GM19463 (cell line): ENCODE measurements around the gene PSORS1C2.
"Not testable (repeated sequence)": the region's sequence is repeated elsewhere in the genome, so short reads cannot be mapped to it uniquely, and the experiment has no call there.

Experiments
- ATAC-seq: cut with Tn5 transposase; IDR thresholded peaks from one replicate; pipeline ENCODE4 v1.9.1; 2021; ENCODE audit warnings: mild to moderate bottlenecking, moderate library complexity; ENCODE audit not compliant: unreplicated experiment

The PSORS1C2 gene

GRCh38 chr6:31138982-31139381 is at the start of gene PSORS1C2:
PSORS1C2 (minus strand) TSS chr6:31139066; CDS start chr6:31139026, 40 bp downstream.
- ATAC-seq = no peak

GRCh38 chr6:31187780-31188194 is 48.9 kb upstream of the PSORS1C2 start:
- no peak for ATAC-seq

- no peak for ATAC-seq
Observed at GRCh38 chr6:31186052-31186734, 47.3 kb upstream of the PSORS1C2 start.

GRCh38 chr6:31185695-31186051 is 46.8 kb upstream of the PSORS1C2 start:
- ATAC-seq = not testable (repeated sequence)

GRCh38 chr6:31183859-31184258 is 45.0 kb upstream of the PSORS1C2 start:
- ATAC-seq = not testable (repeated sequence)

- ATAC-seq = not testable (repeated sequence)
Observed at GRCh38 chr6:31183287-31183686, 44.4 kb upstream of the PSORS1C2 start.

GRCh38 chr6:31180500-31180899 is 41.6 kb upstream of the PSORS1C2 start:
- no peak for ATAC-seq

GRCh38 chr6:31179896-31180295 is 41.0 kb upstream of the PSORS1C2 start:
- ATAC-seq = no peak

- no peak for ATAC-seq
Observed at GRCh38 chr6:31179042-31179386, 40.1 kb upstream of the PSORS1C2 start.

GRCh38 chr6:31178143-31179041 is 39.5 kb upstream of the PSORS1C2 start:
- ATAC-seq = no peak

- no peak for ATAC-seq
Observed at GRCh38 chr6:31175971-31176370, 37.1 kb upstream of the PSORS1C2 start.

GRCh38 chr6:31174378-31174777 is 35.5 kb upstream of the PSORS1C2 start:
- no peak for ATAC-seq

- ATAC-seq = no peak
Observed at GRCh38 chr6:31173406-31173805, 34.5 kb upstream of the PSORS1C2 start.

GRCh38 chr6:31172973-31173384 is 34.1 kb upstream of the PSORS1C2 start:
- no peak for ATAC-seq

GRCh38 chr6:31171931-31172905 is 33.4 kb upstream of the PSORS1C2 start:
- no peak for ATAC-seq

- no peak for ATAC-seq
Observed at GRCh38 chr6:31170987-31171671, 32.3 kb upstream of the PSORS1C2 start.

GRCh38 chr6:31170600-31170881 is 31.7 kb upstream of the PSORS1C2 start, which contains the start of gene POU5F1:
POU5F1 (minus strand) TSS chr6:31170682; CDS start chr6:31170620, 62 bp downstream.
- ATAC-seq = no peak

GRCh38 chr6:31169858-31170599 is 31.2 kb upstream of the PSORS1C2 start:
- ATAC-seq = not testable (repeated sequence)

GRCh38 chr6:31169123-31169857 is 30.4 kb upstream of the PSORS1C2 start:
- ATAC-seq = no peak
